Activated B cell treated with CpG ODN at 0.5 μM for 24 hours (primary cell): ENCODE results near the gene KLF16. TPM values are rescaled to one million over a fixed set of nuclear protein-coding genes. Genes with fewer than 3 reads are reported as not detected.

Experiments
- ATAC-seq: fragments of 200-7000 bp; cut with Tn5 transposase; one replicate; pipeline ENCODE4 v1.10.0; 2021; ENCODE audit warnings: low read depth, mild to moderate bottlenecking, moderate library complexity
- CTCF ChIA-PET: fragments of 350-600 bp; sonication (Branson Sonifier 250); formaldehyde crosslinking; loops from one replicate; lab custom pipeline; 2021; ENCODE audit warnings: antibody characterized with exemption; lab: Charles Lee
- POLR2A ChIA-PET: fragments of 350-600 bp; sonication (Branson Sonifier 250); formaldehyde crosslinking; loops from one replicate; lab custom pipeline; 2021; ENCODE audit warnings: antibody characterized with exemption; lab: Charles Lee
- DNase-seq: peaks from one replicate; pipeline ENCODE4 v3.0.0; 2022
- H3K27ac Mint-ChIP-seq: one replicate; pipeline ENCODE4 v1.8.0; 2020; ENCODE audit warnings: mixed read lengths
- H3K27me3 Mint-ChIP-seq: one replicate; pipeline ENCODE4 v1.8.0; 2021; ENCODE audit warnings: mixed read lengths
- H3K36me3 Mint-ChIP-seq: one replicate; pipeline ENCODE4 v1.8.0; 2021; ENCODE audit warnings: low read depth, mixed read lengths
- H3K4me1 Mint-ChIP-seq: one replicate; pipeline ENCODE4 v1.8.0; 2021; ENCODE audit warnings: mixed read lengths
- H3K4me3 Mint-ChIP-seq: one replicate; pipeline ENCODE4 v1.8.0; 2020; ENCODE audit warnings: mild to moderate bottlenecking, mixed read lengths
- H3K9me3 Mint-ChIP-seq: one replicate; pipeline ENCODE4 v1.8.0; 2020; ENCODE audit warnings: mixed read lengths
- CTCF ChIP-seq: fragments of 200-600 bp; IDR thresholded peaks from one replicate; pipeline ENCODE4 v1.8.0; 2022; ENCODE audit warnings: antibody characterized with exemption, mild to moderate bottlenecking
- intact Hi-C: fragments of 100-400 bp; cut with micrococcal nuclease; formaldehyde crosslinking; loops from one replicate; pipeline ENCODE4 v1.15.1; 2024
- total RNA-seq: library from RNA; stranded (reverse); gene quantifications from 2 replicates; pipeline ENCODE4 v1.2.3, GENCODE V29; 2022

KLF16 gene
- total RNA-seq, 1 donor from 2014 or later, result 25.2 TPM

- Mint-ChIP-seq H3K36me3 (peaks cover 46% of the 10 kb centered on the region), H3K27ac (no peak overlapping the region), H3K27me3 (no peaks in the 10 kb centered on the region), H3K4me3 (no peak overlapping the region), H3K9me3 (no peaks in the 10 kb centered on the region), H3K4me1 (peaks cover 3% of the 10 kb centered on the region)
- ChIA-PET CTCF (interaction anchor here (0.7 to 2.3 kb wide), 18 partner anchors 9 to 359 kb away, joined by 3 to 28 read pairs (median 4); no protein-coding TSS in a partner anchor), POLR2A (interaction anchor here (0.6 to 1.0 kb wide), 2 partner anchors 18 to 238 kb away, joined by 3 to 5 read pairs; no protein-coding TSS in a partner anchor)
- intact Hi-C loops, result loop anchor here (1.0 to 2.0 kb wide), 3 partner anchors 14 to 281 kb away; partner anchors contain the start of gene ATP8B3
- TF ChIP-seq CTCF, result no peak
- ATAC-seq (no peak), DNase-seq (no peak)
Measured at GRCh38 chr19:1826557-1827521, 36.5 kb downstream of the KLF16 start.

GRCh38 chr19:1825909-1826556, 37.3 kb downstream of the KLF16 start:
- ATAC-seq (peak; percentile 93), DNase-seq (peak; percentile 72)
- intact Hi-C loops, result loop anchor here (1.0 to 2.0 kb wide), 3 partner anchors 13 to 280 kb away; partner anchors contain the start of gene ATP8B3
- ChIA-PET CTCF (interaction anchor here (0.7 to 2.3 kb wide), 22 partner anchors 10 to 359 kb away, joined by 3 to 28 read pairs (median 3); no protein-coding TSS in a partner anchor), POLR2A (interaction anchor here (0.6 to 1.0 kb wide), 3 partner anchors 19 to 238 kb away, joined by 3 to 5 read pairs (median 3); no protein-coding TSS in a partner anchor)
- peaks cover 3% of the 10 kb centered on the region for H3K4me1 Mint-ChIP-seq
- TF ChIP-seq CTCF, result no peak
- H3K4me3 Mint-ChIP-seq, result no peak overlapping the region
- H3K27me3 Mint-ChIP-seq, result no peaks in the 10 kb centered on the region
- peaks cover 47% of the 10 kb centered on the region for H3K36me3 Mint-ChIP-seq
- H3K9me3 Mint-ChIP-seq, result no peaks in the 10 kb centered on the region
- no peak overlapping the region for H3K27ac Mint-ChIP-seq

- intact Hi-C loops, result no loop called here
- ChIA-PET CTCF (interaction anchor here (1.7 to 2.3 kb wide), 2 partner anchors 10 to 278 kb away, joined by 4 to 28 read pairs; no protein-coding TSS in a partner anchor), POLR2A (no interaction called here)
- Mint-ChIP-seq H3K27me3 (no peaks in the 10 kb centered on the region), H3K4me1 (peaks cover 3% of the 10 kb centered on the region), H3K9me3 (no peaks in the 10 kb centered on the region), H3K27ac (no peak overlapping the region), H3K4me3 (no peak overlapping the region), H3K36me3 (peaks cover 49% of the 10 kb centered on the region)
- TF ChIP-seq CTCF, result no peak
- no peak for DNase-seq
- ATAC-seq, result no peak
Measured at GRCh38 chr19:1824252-1824622, 39.1 kb downstream of the KLF16 start.

GRCh38 chr19:1823539-1824251, 39.7 kb downstream of the KLF16 start:
- DNase-seq (no peak), ATAC-seq (no peak)
- Mint-ChIP-seq H3K9me3 (no peaks in the 10 kb centered on the region), H3K36me3 (peaks cover 47% of the 10 kb centered on the region), H3K4me3 (no peak overlapping the region), H3K27me3 (no peaks in the 10 kb centered on the region), H3K27ac (no peak overlapping the region), H3K4me1 (peaks cover 3% of the 10 kb centered on the region)
- no peak for TF ChIP-seq CTCF
- ChIA-PET CTCF (no interaction called here), POLR2A (no interaction called here)
- intact Hi-C loops, result no loop called here
